NT2/D1 (cell line): Measurements from ENCODE around the gene AMBP.

ENCODE experiments used
- YY1 ChIP-seq: IDR thresholded peaks from 2 replicates; pipeline ENCODE4 v1.6.1; 2011; ENCODE audit not compliant: insufficient read length, insufficient read depth
- ZNF274 ChIP-seq: IDR thresholded peaks from 2 replicates; pipeline ENCODE4 v1.6.1; 2011; ENCODE audit warnings: mild to moderate bottlenecking, low read depth, low read length

DNA sequence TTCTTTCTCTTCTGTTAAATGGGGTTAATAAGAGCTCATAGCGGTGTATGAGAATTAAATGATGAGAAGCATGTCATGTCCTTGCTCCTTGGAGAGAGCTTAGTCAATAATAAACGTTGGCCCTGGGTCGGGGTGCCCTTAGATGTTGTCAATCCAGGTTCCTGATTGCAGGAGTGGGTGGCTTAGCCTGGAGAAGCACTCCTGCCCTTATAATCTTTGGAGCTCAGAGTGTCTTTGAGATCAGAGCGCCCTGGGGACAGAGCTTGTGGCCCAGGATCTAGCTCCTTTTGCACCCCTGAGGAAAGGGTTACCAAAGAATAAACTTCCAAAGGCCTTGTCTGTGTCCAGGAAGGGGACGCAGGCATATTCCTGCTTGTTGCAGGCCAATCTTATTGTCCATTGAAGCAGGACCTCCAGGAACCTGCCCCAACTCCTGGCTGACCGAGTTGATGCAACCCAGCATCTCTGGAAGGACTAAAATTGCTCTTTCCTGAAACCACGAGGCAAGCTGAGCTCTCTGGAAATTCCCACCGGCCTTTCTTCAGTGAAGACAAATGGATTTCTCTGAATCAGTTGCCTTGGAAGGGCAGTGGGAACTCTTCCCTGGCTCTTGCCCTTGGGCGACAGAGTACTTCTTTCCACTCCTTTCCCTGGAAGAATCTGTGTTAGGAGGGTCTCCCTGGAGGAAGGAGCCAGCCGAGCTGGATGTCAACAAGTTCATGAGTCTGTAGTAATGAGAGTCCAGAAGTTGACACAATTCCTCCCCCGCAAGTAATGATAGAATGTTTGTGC, 6.4 kb upstream of the AMBP start:
- TF ChIP-seq ZNF274 (no peak), YY1 (no peak)
